Transverse colon (tissue), 4 donors: ENCODE data around the gene EYA2. TPM values are rescaled to one million over a fixed set of nuclear protein-coding genes. Genes with fewer than 3 reads are reported as not detected.

Source experiments
- DNase-seq: peaks from one replicate; pipeline ENCODE4 v3.0.0-alpha.2; 2019
- H3K27ac ChIP-seq, 4 donors: fragments of 200-600 bp; sonication (generic); 2 replicates each; pipeline ENCODE4 v1.5.1; 2016 to 2018; ENCODE audit warnings: inconsistent platforms in 4 of 4
- H3K27me3 ChIP-seq: fragments of 200-600 bp; sonication (generic); 2 replicates; pipeline ENCODE4 v1.5.1; 2017; ENCODE audit warnings: inconsistent platforms
- H3K36me3 ChIP-seq, 4 donors: fragments of 200-600 bp; sonication (generic); 2 replicates each; pipeline ENCODE4 v1.5.1; 2017 to 2019; ENCODE audit warnings: inconsistent platforms in 4 of 4
- H3K4me1 ChIP-seq, 4 donors: fragments of 200-600 bp; sonication (generic); 2 replicates each; pipeline ENCODE4 v1.5.1; 2017 to 2020; ENCODE audit warnings: inconsistent platforms in 4 of 4
- H3K4me3 ChIP-seq, 4 donors: fragments of 200-600 bp; sonication (generic); 1 replicate in 1 of 4; 2 replicates in 3 of 4; pipeline versions ENCODE4 v1.5.1 to v1.6.1; 2017 to 2019; ENCODE audit warnings: inconsistent platforms in 4 of 4
- H3K9me3 ChIP-seq, 2 donors: fragments of 200-600 bp; sonication (generic); 2 replicates each; pipeline ENCODE4 v1.5.1; 2017 to 2019; ENCODE audit warnings: inconsistent platforms in 2 of 2
- EP300 ChIP-seq: sonication (generic); formaldehyde crosslinking; IDR thresholded peaks from one replicate; pipeline ENCODE4 v1.6.1; 2017; ENCODE audit warnings: antibody characterized with exemption, low read depth
- POLR2A ChIP-seq: fragments of 450-650 bp; IDR thresholded peaks from one replicate; pipeline ENCODE4 v1.6.1; 2016; ENCODE audit warnings: antibody characterized with exemption, mild to moderate bottlenecking, moderate library complexity
- POLR2AphosphoS5 ChIP-seq, 3 donors: sonication (generic); formaldehyde crosslinking; IDR thresholded peaks; one replicate each; pipeline ENCODE4 v1.6.1; 2016; ENCODE audit warnings: antibody characterized with exemption in 3 of 3
- WGBS, 2 donors: methylation state at CpG; one replicate each; pipeline ENCODE4 v1.1.5; 2018; ENCODE audit warnings: low coverage in 1 of 2; 5-methylcytosine and 5-hydroxymethylcytosine counted together
- in situ Hi-C, 4 donors: fragments of 200-750 bp; cut with MboI; loops; one replicate each; pipeline versions ENCODE4 v1.15.0 to v1.15.1; 2017; ENCODE audit warnings: low sequenced_read_pairs in 3 of 4, low pct_ligation_motif_present in 1 of 4, low pct_unique_long_range_greater_than_20kb in 1 of 4
- intact Hi-C: fragments of 100-400 bp; cut with DNase I; formaldehyde crosslinking; loops from one replicate; pipeline ENCODE4 v1.15.1; 2023; ENCODE audit warnings: low total_unique reads
- total RNA-seq, 4 donors: library from RNA; depleted of rRNA; stranded (reverse); fragments of >200 nt; gene quantifications; one replicate each; pipeline ENCODE4 v1.1.0, GENCODE V29; 2016
- TF ChIP-seq, protein P1 (sequence below), 5 experiments: fragments of 200-600 bp in 3 of 5; fragments of 450-650 bp in 2 of 5; sonication (generic) in 3 of 5; IDR thresholded peaks; 1 replicate in 2 of 5; 2 replicates in 3 of 5; pipeline ENCODE4 v1.5.1; 2016 to 2017; ENCODE audit warnings: antibody characterized with exemption in 5 of 5, inconsistent platforms in 3 of 5, mild to moderate bottlenecking in 2 of 5, moderate library complexity in 1 of 5

The EYA2 gene
- total RNA-seq, 4 donors from 2014 or later: 4.5 to 17.5 (median 10.9) TPM

DNA sequence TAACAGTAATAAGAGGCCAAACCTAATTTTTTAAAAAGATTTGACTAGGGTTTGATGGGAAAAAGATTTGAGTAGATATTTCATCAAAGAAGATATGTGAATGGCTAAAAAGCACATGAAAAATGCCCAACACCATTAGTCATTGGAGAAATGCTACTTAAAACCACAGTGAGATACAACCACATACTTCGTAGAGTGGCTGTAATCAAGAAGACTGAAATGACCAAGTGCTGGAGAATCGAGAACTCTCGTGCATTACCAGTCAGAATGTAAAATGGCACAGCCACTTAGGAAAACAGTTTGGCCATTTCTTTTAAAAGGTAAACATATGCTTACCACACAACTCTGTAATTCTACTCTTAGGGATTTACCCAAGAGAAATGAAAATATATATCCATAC lies 175.5 kb downstream of the EYA2 start:
- 96 to 100% methylated on average over 3 of the region's 3 CpGs for WGBS, 2 donors
- DNase-seq: no peak
- H3K27ac ChIP-seq: no peak overlapping the region
- no peaks in the 10 kb centered on the region for H3K27me3 ChIP-seq
- H3K4me1 ChIP-seq: no peaks in the 10 kb centered on the region
- H3K9me3 ChIP-seq: peaks cover 15 to 21% of the 10 kb centered on the region in 2 donors
- peaks cover 0 to 8% (median 0%) of the 10 kb centered on the region in 4 donors for H3K36me3 ChIP-seq
- no peak overlapping the region for H3K4me3 ChIP-seq
- intact Hi-C loops (no loop called here), in situ Hi-C loops (no loop called here)
- no peak for TF ChIP-seq EP300
- TF ChIP-seq POLR2AphosphoS5 (IDR thresholded peaks at IDR 0.05): no peak
- TF ChIP-seq POLR2A: no peak
- TF ChIP-seq, protein P1, sequence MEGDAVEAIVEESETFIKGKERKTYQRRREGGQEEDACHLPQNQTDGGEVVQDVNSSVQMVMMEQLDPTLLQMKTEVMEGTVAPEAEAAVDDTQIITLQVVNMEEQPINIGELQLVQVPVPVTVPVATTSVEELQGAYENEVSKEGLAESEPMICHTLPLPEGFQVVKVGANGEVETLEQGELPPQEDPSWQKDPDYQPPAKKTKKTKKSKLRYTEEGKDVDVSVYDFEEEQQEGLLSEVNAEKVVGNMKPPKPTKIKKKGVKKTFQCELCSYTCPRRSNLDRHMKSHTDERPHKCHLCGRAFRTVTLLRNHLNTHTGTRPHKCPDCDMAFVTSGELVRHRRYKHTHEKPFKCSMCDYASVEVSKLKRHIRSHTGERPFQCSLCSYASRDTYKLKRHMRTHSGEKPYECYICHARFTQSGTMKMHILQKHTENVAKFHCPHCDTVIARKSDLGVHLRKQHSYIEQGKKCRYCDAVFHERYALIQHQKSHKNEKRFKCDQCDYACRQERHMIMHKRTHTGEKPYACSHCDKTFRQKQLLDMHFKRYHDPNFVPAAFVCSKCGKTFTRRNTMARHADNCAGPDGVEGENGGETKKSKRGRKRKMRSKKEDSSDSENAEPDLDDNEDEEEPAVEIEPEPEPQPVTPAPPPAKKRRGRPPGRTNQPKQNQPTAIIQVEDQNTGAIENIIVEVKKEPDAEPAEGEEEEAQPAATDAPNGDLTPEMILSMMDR (IDR thresholded peaks at IDR 0.05): no peak

DNA sequence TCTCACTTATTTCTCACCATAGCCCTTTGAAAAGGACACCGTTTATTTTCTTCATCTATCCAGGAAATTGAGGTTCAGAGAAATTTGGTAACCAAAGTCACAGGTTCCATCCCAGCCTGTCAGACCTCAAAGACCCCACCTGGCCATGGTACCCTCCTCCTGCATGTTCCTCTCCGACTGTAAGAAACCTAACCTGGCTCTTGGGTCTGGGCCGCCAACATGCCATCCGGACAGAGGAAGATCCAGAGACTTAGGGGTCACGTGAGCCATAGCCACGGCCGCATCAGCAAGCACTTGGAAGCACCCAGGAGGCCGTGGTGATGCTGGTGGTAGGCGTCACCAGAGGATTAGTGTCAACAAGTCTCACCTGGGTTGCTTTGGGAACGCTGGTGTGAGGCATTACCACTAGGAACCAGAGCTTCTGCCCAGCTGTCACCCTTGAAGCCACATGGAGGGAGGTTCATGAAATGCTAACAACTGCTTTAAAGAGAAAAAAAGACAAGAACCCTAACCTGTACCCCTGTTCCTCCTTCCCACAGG lies 177.1 kb downstream of the EYA2 start:
- no peaks in the 10 kb centered on the region for H3K4me1 ChIP-seq

DNA sequence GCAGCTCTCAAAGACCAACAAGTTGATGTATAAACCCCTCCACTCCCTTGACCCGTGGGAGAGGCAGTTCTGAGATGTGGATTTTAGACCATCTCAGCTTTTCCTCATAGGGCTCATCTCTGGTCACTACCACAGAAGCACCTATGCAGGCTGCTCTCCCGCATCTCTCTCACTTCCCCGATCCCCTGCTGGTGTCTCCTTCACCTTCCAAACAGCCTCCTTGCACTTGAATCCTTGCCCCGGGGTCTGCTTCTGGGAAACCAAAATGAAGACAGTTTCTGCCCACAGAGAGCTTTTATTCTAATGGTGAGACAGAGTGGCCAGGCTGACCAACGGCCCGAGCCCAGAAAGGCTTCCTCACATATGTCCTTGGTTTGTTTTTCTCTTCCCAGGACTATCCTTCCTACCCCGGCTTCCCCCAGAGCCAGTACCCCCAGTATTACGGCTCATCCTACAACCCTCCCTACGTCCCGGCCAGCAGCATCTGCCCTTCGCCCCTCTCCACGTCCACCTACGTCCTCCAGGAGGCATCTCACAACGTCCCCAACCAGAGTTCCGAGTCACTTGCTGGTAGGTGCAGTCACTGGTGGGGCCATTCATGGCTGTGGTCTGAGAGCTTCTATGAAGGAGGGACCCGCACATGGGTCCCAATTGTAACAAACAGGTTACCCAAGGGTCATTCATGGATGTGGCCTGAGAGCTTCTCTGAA lies 179.3 kb downstream of the EYA2 start:
- TF ChIP-seq EP300 (no peak), POLR2A (no peak), POLR2AphosphoS5 (IDR thresholded peaks at IDR 0.05) (no peak)
- TF ChIP-seq, protein P1 (IDR thresholded peaks at IDR 0.05): no peak
- DNase-seq: no peak
- WGBS, 2 donors: 84% methylated on average over 16 of the region's 16 CpGs; no CpG with 5 or more reads in 1 of the 2 donors
- no peak overlapping the region for H3K27ac ChIP-seq
- H3K36me3 ChIP-seq: no peaks in the 10 kb centered on the region
- H3K4me3 ChIP-seq: no peak overlapping the region
- in situ Hi-C loops (no loop called here), intact Hi-C loops (no loop called here)
- H3K27me3 ChIP-seq: no peaks in the 10 kb centered on the region
- peaks cover 2 to 11% of the 10 kb centered on the region in 2 donors for H3K9me3 ChIP-seq
- H3K4me1 ChIP-seq: no peaks in the 10 kb centered on the region

More for the DNA sequence above, 177.1 kb downstream of the EYA2 start:
- Histone ChIP-seq H3K9me3 (peaks cover 21 to 25% of the 10 kb centered on the region in 2 donors), H3K27ac (no peak overlapping the region), H3K36me3 (peaks cover 0 to 8% (median 0%) of the 10 kb centered on the region in 4 donors), H3K4me3 (no peak overlapping the region), H3K27me3 (no peaks in the 10 kb centered on the region)
- 93% methylated on average over 9 of the region's 10 CpGs; no CpG with 5 or more reads in 1 of the 2 donors for WGBS, 2 donors
- intact Hi-C loops (no loop called here), in situ Hi-C loops (no loop called here)
- no peak for DNase-seq
- no peak for TF ChIP-seq POLR2A
- no peak for TF ChIP-seq POLR2AphosphoS5 (IDR thresholded peaks at IDR 0.05)
- TF ChIP-seq, protein P1 (IDR thresholded peaks at IDR 0.05): no peak
- no peak for TF ChIP-seq EP300

DNA sequence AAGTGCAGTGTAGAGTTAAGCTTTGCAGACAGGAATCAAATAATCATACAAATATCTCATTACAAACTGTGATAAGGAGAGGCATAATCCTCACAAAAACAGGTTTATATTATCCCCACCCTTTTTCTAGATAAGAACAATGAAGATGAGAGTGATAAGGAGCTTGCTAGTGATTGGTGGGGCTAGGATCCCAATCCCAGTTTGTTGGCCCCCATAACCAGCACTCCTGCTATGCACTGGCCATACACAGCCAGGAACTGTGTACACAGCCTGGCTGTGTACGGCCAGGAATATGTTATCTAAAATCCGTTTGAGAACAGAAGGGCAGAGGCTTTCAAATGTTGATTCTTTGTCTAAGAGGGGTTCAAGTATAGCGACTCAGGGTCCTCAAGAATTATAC lies 180.6 kb downstream of the EYA2 start:
- in situ Hi-C loops (no loop called here), intact Hi-C loops (no loop called here)
- Histone ChIP-seq H3K9me3 (peaks cover 0 to 10% of the 10 kb centered on the region in 2 donors), H3K36me3 (no peaks in the 10 kb centered on the region), H3K4me3 (no peak overlapping the region), H3K4me1 (no peaks in the 10 kb centered on the region), H3K27ac (no peak overlapping the region), H3K27me3 (no peaks in the 10 kb centered on the region)
- 33 to 56% methylated on average over 3 of the region's 3 CpGs for WGBS, 2 donors
- DNase-seq: peak; percentile 31
- TF ChIP-seq POLR2AphosphoS5 (IDR thresholded peaks at IDR 0.05) (no peak), POLR2A (no peak), EP300 (no peak)
- TF ChIP-seq, protein P1 (IDR thresholded peaks at IDR 0.05): no peak
